SW 1271 (cell line): Measurements from ENCODE around the gene TNKS1BP1.
"Not testable (repeated sequence)": the region's sequence is repeated elsewhere in the genome, so short reads cannot be mapped to it uniquely, and the experiment has no call there.

ENCODE experiments used
- DNase-seq, 2 experiments: peaks; one replicate each; lab custom pipeline; 2025; lab: John Stamatoyannopoulos, UW

TNKS1BP1 gene

DNA sequence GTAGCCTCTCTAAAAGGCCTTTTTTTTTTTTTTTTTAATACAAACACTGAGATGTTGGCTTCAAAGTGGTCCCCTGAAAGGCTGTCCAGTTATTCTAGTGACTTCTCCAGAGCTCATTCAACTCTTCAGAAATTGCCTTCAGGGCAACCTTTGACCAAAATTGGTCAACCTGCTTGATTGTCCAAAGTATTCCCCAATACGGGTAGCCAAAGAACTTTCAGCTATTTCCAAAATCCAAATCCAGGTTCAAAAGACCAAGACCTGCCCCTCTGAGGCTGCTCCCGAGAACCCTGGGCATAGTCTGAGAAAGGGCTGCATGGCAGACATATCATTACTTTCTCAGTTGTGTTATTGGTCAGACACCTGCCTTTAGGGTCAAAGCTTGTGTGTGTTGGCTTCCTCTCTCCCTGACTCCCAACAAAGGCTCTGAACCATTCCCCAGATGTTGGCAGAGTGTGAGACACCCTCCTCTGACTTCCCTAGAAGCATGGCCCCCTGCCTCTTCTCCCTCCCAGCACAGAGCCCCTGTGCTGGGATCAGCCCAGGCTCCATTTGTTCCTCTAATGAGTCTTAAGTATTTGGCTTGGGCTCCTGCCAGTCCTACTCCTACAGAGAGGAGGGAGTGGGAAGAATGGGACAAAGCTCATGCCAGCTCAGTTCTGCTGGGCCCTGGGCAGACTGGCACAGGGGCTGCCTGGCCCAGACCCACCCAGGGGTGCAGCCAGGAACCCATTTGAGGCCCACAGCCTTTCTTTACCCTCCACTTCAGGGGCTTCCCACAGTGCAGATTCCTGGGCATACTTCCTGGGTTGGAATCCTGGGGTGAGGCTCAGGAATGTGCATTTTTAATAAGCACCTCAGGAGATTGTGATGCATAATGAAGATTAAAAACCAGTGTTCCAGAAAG lies 30.3 kb downstream of the TNKS1BP1 start:
- no peak for DNase-seq

- no peak for DNase-seq
Observed at GRCh38 chr11:57290288-57290687, 34.5 kb downstream of the TNKS1BP1 start.

GRCh38 chr11:57288771-57289579 lies 35.8 kb downstream of the TNKS1BP1 start:
- no peak for DNase-seq

DNA sequence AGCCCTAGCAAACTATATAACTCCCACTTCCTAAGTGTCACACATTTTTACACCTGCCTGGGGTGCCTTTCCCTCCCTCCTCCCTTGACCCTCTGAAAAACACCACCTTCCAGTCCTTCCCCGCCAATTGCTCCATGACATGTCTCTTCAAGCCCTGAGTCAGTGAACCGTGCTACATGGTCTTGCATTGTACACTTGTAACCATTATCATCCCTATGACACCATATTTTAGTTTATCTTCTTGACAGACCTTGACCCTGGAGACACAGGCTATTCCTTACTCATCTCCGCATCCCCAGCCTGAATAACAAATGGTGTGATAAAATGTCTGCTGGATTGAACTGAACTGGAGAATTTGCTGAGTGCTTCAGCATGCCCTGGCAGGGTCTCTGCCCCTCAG lies 36.9 kb downstream of the TNKS1BP1 start:
- DNase-seq, result no peak

GRCh38 chr11:57283231-57283990 lies 41.3 kb downstream of the TNKS1BP1 start:
- no peak for DNase-seq

GRCh38 chr11:57281546-57281945 lies 43.2 kb downstream of the TNKS1BP1 start:
- DNase-seq, result not testable (repeated sequence)

GRCh38 chr11:57279116-57279515 lies 45.6 kb downstream of the TNKS1BP1 start:
- no peak for DNase-seq

DNA sequence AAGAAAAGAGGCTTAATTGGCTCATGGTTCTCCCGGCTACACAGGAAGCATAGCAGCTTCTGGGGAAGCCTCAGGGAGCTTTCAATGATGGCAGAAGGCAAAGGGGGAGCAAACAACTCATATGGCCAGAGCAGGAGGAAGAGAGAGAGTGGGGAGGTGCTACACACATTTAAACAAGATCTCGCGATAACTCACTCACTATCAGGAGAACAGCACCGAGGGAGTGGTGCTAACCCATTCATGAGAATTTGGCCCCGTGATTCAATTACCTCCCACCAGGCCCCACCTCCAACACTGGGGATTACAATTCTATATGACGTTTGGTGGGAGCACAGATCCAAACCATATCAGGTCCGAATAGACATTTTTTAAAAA lies 46.0 kb downstream of the TNKS1BP1 start:
- no peak for DNase-seq

GRCh38 chr11:57277845-57278720 lies 46.7 kb downstream of the TNKS1BP1 start:
- peak in 1 of 2 experiments; percentile 72 for DNase-seq

- DNase-seq, result no peak
Observed at GRCh38 chr11:57276971-57277675, 47.6 kb downstream of the TNKS1BP1 start.

GRCh38 chr11:57276169-57276970 lies 48.4 kb downstream of the TNKS1BP1 start:
- DNase-seq, result no peak

DNA sequence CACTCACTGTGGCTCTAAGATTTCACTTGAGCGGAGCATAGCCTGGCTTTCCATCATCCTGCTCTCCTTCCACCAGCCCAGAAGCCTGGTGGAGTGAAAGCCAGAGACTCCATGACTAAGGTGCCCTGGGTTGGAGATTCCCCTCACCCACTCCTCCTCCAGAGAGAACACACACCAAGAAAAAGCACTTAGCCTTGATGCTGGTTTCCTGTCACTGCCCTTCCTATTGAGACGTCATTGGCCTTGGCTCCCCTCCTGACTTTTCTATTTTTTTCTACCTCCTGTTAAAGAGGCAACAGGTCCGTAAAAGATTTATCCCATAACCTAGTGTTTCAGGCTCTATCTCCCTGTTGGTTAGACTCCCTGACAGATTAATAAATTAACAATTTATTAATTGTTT lies 49.2 kb downstream of the TNKS1BP1 start:
- DNase-seq, result no peak

DNA sequence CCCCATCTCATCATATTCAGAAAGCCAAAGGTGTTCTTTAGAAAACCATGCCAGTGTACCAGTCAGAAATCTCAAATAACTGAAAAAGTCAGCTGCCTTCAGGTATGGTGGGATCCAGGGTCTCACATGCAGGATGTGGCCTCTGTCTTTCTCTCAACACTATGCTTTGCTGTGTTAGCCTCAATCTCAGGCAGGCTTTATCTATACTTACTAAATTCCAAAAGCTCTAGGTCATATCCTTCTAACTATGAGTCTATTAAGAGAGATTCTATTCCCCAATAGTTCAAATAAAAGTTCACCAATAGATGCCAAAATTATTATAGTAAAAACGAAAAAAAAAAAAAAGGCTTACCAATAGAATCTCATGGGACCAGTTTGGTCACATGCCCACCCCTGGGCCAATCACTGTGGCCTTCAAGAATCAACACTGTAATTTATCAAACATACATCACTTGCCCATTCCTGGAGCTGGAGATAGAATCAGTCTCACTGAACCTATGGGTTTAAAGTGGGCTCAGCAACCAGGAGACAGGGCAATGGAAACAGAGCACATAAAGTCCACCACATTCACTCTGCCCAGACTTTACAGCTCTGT lies 49.8 kb downstream of the TNKS1BP1 start:
- no peak for DNase-seq

GRCh38 chr11:57273448-57274058 lies 51.2 kb downstream of the TNKS1BP1 start:
- DNase-seq, result no peak

DNA sequence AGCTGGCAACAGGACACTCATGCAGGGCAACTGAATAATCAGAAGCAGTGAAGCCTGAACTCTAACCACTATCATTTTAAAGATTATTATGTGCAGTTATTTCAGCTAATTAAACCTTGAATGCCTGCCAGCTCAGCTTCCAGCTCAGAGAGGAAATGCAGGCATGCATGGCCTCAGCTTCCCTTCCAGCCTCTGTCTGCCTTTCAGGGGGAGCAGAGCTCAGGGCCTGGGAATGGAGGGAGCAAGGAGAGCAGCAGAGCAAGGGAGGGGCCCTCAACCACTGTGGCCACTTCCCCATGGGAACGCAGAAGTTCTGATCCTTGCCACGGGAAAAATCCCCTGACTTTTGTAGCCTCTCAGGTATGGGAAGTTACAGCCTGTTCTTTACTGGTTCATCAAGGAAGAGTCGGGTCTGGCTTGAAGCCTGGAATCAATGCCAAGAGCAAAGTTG lies 55.2 kb downstream of the TNKS1BP1 start:
- DNase-seq, result no peak

GRCh38 chr11:57266157-57266556 lies 58.6 kb downstream of the TNKS1BP1 start:
- no peak for DNase-seq

GRCh38 chr11:57263351-57263750 lies 61.4 kb downstream of the TNKS1BP1 start:
- no peak for DNase-seq

GRCh38 chr11:57262157-57262556 lies 62.6 kb downstream of the TNKS1BP1 start:
- DNase-seq, result no peak
